Measurements from ENCODE around the gene FGF19.

FGF19 gene

DNA sequence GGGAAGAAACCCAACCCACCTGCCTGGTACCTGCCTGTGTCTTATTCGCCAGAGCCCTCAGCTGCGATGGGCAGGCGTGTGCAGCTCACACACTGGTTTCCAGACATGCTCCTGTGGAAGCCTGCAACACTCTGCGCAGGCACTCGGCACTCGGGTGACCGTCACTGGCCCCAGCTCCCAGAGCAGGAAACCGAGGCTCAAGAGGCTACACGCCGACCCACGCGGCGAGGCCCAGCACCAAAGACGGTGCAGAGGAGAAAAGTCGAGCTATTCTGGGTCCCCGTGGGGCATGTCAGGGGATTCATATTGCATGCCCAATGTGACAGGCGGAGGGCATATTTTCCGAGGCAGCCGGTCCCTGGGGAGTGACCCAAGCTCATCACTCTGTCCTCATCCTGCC lies 11.6 kb upstream of the FGF19 start:
- TF ChIP-seq CEBPB (IDR thresholded peaks at IDR 0.05), result no peak
- no peak for TF ChIP-seq YY1 (IDR thresholded peaks at IDR 0.05; ENCODE audit: low read depth)
- no peak for TF ChIP-seq TAF1 (IDR thresholded peaks at IDR 0.05; ENCODE audit: low read depth)
- TF ChIP-seq, protein P1, sequence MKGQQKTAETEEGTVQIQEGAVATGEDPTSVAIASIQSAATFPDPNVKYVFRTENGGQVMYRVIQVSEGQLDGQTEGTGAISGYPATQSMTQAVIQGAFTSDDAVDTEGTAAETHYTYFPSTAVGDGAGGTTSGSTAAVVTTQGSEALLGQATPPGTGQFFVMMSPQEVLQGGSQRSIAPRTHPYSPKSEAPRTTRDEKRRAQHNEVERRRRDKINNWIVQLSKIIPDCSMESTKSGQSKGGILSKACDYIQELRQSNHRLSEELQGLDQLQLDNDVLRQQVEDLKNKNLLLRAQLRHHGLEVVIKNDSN (IDR thresholded peaks at IDR 0.05), result no peak

DNA sequence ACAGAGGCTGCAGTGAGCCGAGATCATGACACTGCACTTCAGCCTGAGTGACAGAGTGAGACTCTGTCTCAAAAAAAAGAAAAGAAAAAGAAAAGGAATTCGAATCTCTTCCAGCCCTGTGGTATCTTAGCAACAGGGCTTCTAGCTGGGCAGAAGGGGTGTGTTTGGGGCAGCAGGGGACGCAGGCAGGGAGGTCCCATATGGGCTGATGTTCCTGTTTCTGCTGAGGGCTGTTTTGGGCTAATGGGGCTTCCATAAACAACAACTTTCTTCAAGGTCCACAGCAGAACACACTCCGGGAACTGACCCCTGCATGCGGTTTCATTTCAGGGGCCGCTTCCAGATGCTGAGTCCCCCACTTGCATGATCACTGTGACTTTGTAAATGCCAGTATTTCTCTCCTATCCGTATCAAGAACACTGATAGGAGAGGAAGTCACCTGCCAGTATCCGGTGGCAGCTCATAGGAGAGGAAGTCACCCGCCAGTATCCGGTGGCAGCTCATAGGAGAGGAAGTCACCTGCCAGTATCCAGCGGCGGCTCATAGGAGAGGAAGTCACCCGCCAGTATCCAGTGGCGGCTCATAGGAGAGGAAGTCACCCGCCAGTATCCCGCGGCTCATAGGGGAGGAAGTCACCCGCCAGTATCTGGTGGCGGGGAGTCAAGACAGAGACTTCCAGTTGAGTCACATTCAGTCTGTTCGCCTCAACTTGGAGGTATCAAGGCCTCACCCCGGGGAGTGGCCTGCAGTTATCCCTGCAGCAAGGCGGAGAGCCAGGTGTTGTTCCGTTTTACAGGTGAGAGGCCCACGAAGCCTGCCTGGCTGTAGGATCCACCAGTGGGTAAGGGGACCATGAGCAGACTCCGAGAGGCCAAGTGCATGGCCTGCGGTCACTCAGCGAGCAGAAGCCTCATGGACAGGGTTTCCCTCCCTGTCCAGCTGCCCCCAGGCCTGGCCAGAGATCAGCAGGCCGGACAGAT lies 8.3 kb upstream of the FGF19 start:
- TF ChIP-seq RAD21 (IDR thresholded peaks at IDR 0.05; ENCODE audit: low read depth) (no peak), TEAD4 (IDR thresholded peaks at IDR 0.05) (no peak), CREB1 (IDR thresholded peaks at IDR 0.05; ENCODE audit: low read depth) (no peak)
- TF ChIP-seq, protein P2, sequence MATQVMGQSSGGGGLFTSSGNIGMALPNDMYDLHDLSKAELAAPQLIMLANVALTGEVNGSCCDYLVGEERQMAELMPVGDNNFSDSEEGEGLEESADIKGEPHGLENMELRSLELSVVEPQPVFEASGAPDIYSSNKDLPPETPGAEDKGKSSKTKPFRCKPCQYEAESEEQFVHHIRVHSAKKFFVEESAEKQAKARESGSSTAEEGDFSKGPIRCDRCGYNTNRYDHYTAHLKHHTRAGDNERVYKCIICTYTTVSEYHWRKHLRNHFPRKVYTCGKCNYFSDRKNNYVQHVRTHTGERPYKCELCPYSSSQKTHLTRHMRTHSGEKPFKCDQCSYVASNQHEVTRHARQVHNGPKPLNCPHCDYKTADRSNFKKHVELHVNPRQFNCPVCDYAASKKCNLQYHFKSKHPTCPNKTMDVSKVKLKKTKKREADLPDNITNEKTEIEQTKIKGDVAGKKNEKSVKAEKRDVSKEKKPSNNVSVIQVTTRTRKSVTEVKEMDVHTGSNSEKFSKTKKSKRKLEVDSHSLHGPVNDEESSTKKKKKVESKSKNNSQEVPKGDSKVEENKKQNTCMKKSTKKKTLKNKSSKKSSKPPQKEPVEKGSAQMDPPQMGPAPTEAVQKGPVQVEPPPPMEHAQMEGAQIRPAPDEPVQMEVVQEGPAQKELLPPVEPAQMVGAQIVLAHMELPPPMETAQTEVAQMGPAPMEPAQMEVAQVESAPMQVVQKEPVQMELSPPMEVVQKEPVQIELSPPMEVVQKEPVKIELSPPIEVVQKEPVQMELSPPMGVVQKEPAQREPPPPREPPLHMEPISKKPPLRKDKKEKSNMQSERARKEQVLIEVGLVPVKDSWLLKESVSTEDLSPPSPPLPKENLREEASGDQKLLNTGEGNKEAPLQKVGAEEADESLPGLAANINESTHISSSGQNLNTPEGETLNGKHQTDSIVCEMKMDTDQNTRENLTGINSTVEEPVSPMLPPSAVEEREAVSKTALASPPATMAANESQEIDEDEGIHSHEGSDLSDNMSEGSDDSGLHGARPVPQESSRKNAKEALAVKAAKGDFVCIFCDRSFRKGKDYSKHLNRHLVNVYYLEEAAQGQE (IDR thresholded peaks at IDR 0.05; ENCODE audit: low read depth), result no peak

DNA sequence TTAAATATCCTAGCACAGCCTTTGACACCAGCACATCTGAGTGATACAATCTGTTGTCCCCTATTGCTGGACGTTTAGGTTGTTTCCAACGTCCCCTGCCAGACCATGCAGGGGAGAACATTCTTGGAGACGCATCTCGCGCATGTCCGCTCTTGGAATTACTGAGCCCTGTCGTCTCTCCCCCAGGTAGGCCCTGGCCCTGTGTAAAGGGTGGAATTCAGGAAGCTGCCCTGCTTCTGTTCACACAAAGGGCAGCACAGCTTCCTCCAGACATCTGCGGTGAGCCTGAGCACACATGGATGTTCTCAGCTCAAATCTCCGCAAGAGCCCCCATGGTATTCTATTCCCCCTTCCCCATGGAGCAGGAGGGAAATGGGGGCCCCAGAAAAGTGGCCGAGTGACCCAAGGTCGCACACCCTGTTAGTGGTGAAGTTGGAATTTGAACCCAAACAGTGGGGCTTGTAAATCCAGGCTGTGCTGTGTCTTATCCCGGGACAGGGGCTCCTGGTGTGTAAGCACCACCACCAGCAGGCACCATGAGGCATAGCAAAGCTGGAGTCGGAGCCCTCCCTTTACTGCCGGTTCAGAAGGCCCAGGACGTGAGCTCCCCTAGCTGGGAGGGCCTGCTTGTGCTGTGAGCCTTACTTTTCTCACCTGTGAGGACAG lies 5.0 kb upstream of the FGF19 start:
- TF ChIP-seq TEAD4 (IDR thresholded peaks at IDR 0.05) (no peak), RAD21 (IDR thresholded peaks at IDR 0.05; ENCODE audit: low read depth) (no peak; the same call in 1 of the 2 replicates), MAX (IDR thresholded peaks at IDR 0.05) (no peak), TCF12 (IDR thresholded peaks at IDR 0.05; ENCODE audit: low read depth) (no peak), EGR1 (IDR thresholded peaks at IDR 0.05) (no peak), FOXM1 (IDR thresholded peaks at IDR 0.05; ENCODE audit: borderline replicate concordance, low read depth) (no peak), CREB1 (IDR thresholded peaks at IDR 0.05; ENCODE audit: low read depth) (no peak), TAF1 (IDR thresholded peaks at IDR 0.05; ENCODE audit: low read depth) (no peak)
- TF ChIP-seq, protein P2 (IDR thresholded peaks at IDR 0.05; ENCODE audit: low read depth), result no peak
- TF ChIP-seq, protein P1 (IDR thresholded peaks at IDR 0.05), result no peak

DNA sequence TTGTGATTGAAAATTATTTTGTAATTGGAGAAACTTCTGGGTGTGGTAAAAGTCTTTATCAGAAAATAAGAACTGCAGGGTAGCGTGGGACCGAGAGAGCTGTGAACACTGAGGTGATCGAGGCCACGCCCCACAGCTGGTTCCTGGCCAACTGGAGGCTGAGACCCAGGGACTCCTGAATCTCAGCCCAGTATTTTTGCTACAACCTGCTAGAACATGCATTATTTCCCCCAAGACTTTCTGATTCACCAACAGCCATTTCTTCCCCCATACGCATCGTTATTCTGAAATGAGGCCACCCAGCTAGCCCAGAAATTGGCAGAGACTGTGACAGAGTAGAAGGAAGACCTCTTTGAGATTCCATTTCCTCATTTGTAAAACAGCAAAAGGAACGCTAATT lies 3.4 kb upstream of the FGF19 start:
- TF ChIP-seq NFIC (IDR thresholded peaks at IDR 0.05) (no peak), EP300 (IDR thresholded peaks at IDR 0.05; ENCODE audit: borderline replicate concordance) (no peak), TAF1 (IDR thresholded peaks at IDR 0.05; ENCODE audit: low read depth) (no peak), MAX (IDR thresholded peaks at IDR 0.05) (no peak), EGR1 (IDR thresholded peaks at IDR 0.05) (no peak), FOXM1 (IDR thresholded peaks at IDR 0.05; ENCODE audit: borderline replicate concordance, low read depth) (no peak), RAD21 (IDR thresholded peaks at IDR 0.05; ENCODE audit: low read depth) (no peak), TEAD4 (IDR thresholded peaks at IDR 0.05) (no peak), CEBPB (IDR thresholded peaks at IDR 0.05) (no peak), ZBTB7A (IDR thresholded peaks at IDR 0.05; ENCODE audit: low read depth) (no peak), YY1 (IDR thresholded peaks at IDR 0.05; ENCODE audit: low read depth) (no peak), TCF12 (IDR thresholded peaks at IDR 0.05; ENCODE audit: low read depth) (no peak), CREB1 (IDR thresholded peaks at IDR 0.05; ENCODE audit: low read depth) (no peak)
- TF ChIP-seq, protein P1 (IDR thresholded peaks at IDR 0.05), result no peak
- TF ChIP-seq, protein P2 (IDR thresholded peaks at IDR 0.05; ENCODE audit: low read depth), result no peak

Data from Ishikawa (cell line).